NCI-H69 (cell line): Measurements from ENCODE around the gene BUB1B.

Experiments used
- DNase-seq: peaks from one replicate; lab custom pipeline; 2025; lab: John Stamatoyannopoulos, UW

Gene BUB1B

DNA sequence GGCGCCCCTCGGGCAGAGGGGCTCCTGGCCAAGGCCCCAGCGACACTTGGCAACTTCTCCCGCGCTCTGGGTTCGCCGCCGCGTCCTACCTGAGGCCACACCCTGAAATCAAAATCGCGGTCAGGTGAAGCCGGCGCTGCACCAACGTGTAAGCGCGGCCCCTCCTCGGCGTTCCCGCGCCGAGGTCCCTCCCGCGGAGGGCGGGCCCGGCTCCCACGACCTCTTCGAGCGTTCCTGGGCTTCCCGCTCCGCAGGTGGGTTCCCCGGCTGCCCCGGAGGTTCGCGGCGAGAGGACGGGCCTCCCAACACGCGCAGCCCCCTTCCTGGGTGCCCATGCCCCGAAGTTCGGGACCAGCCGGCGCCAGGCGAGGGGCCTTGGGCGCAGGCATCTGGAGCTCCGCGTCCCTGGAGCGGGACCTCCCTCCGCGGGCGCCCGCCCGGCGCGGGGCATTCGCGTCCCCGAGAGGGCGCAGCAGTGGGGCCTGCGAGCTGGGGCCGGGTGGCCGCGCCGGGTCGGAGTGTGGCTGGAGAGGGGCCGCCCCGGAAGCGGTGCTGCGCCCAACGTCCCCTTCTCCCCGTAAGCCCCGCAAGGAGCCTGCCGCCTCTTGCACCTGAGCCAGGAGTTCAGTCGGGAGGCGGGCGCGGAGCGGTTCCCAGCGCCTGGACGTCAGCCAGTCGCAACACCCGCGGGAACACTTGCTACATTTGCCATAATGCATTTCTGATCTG, 91.7 kb downstream of the BUB1B start:
- DNase-seq = peak; percentile 87

DNA sequence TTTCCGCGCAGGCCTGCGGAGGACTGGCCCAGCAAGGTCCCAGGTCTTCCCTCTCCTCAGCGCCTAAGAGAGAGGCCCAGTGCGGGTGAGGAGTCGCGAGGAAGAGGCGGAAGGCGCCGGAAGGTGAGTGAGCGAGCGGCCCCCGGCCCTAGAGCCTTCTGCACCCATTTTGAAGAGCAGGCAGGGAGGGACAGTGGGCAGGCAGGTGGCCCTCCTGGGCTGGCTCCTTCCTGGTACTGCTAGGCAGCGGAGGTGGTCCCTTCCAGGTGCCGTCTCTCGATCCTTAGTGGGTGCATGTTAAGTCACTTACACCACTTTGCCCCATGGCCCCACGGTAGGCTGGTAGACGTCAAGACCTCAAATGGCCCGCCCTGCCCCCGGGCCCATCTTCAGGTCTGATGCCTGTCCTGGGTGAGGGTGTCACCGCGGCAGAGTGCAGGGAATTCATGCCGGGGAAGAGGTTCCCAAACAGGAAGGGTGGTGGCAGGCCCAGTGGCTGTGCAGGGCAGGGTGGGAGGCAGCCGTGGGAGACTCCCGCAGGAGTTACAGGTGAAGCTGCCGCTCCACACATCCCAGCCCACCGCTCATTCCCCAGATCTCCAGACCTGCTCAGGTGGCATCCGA, 92.4 kb downstream of the BUB1B start:
- DNase-seq = no peak

DNA sequence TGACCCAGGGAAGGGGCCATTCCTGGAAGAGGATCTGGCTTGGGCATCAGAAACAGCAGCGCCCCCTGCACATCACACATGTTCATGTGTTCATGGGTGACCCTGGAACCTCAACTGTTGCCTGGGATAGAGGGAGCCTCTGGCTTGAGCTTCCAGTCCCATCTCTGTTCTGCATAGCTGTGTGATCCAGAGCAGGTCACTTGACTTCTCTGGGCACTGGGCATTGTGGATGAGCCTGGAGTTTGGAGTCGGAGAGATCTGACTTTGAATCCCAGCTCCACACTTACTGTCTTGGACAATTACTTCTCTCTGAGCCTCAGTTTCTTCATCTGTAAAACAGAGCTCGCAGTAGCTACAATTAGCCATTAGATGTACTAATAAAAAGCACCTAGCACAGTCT, 93.6 kb downstream of the BUB1B start:
- no peak for DNase-seq

DNA sequence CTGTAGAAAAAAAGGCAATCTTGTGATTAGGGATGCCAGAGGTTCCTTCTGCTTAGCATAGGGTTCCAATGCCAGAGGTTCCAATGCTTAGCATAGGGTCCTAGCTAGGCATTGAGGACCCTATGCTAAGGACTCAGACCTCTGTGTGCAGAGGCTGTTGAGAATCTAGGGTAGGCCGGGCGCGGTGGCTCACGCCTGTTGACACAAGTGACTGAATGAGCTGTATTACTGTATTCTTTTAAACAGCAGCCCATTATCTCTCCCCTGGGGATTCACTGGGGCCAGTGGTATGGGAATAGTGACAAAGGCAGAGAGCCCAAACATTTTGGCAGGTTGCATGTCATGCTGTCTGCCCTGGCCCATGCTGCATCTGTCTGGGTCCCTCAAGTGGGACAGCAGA, 94.2 kb downstream of the BUB1B start:
- DNase-seq = peak; percentile 73

DNA sequence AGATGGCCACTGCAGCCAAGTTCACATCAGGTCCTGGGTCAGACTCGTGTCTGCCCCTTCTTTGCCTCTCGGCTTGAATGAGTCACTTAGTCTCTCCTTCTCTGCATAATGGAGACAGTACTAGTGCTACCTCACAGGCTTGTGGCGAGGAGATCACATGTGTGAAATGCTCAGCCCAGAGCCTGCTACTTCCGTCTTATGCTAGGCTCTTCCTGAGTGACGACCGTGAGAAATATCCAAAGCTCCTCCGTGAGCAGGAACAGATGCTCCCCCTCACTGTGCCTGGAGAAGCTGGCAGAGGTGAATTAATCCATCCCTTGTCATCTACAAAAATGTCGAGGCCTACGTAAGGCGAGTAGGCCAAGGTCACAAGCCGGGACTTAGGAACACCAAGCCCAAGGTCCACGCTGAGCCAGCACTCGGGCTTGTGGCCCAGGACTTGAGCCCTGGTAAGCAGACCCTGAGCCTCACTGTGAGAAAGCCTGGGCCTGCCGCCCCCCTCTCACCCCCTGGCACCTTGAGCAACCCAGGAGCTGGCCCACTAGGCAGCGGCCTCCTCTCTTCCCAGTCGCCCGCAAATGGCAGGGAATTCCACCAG, 95.9 kb downstream of the BUB1B start:
- DNase-seq = no peak

DNA sequence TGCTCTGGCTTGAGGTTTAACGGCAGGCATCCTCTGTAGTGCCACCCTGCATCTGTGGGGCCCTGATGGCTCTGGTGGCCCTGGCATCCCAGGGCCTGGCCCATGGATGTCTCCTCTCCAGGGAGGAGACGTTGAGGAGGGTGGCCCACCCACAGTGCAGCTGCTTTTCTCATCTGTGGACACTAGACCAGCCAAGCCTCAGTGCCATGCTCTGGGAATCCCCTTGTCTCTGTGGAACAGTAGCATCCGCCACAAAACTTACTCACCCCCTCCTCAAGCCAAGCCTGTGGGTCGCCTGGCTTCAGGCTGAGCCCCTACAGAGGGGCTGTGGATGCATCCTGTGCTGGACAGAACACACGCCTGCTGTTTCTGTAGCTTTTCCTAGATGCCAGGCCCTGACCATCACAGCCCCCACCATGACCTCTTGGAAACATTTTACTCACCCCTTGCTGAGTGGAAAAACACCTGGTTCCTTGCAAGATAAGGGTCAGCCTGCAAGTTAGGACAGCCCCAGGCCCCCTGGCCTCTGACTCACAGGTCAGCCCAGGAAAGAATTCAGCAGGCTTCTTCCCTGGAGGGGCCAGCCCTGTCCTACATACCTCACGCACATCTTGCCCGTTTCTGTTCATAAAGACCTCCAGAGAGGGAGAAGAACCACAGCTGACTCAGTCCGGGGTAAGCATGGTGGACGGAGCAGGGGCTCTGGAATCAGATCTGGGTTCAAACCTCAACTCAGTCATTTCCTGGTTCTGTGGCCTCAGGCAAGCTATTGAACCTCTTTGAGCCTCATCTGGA, 97.0 kb downstream of the BUB1B start:
- no peak for DNase-seq

DNA sequence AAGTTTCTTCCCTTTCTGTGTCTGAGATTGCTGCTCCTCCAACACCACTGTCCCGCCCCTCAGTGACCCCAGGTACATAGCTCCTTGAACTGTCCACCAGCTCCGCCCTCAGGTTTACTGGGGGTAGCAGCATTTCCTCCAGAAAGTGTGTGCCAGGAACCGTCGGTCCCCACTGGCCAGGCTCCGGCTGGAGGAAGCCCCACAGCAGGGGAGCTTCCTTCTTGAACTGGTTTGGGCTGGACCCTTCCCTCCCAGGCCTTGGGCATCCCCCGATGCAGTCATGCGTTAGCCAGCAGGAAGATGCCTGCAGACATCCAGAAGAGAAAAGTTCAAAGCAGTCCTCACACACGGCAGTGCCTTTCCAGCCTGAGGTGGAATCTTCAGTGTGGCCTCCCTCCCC, 97.7 kb downstream of the BUB1B start:
- DNase-seq = no peak

DNA sequence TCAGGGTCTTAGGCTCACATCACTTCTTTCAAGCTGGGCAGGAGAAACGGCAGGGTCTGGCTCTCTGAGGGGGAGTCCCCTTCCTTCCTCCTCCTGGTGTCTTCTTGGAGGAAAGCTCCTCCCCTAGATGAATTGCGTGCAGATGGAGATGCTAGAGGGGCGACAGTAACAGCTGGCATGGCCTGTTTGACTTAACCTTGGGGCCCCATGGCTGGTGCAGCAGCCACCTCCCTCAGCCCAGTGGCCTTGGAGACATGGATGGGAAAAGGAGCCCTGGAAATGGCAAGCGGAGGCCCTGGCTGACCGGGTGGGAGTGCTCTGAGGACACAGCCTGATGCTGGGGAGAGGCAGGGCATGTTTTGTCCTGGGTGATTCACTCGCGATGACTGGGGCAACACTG, 98.2 kb downstream of the BUB1B start:
- no peak for DNase-seq

DNA sequence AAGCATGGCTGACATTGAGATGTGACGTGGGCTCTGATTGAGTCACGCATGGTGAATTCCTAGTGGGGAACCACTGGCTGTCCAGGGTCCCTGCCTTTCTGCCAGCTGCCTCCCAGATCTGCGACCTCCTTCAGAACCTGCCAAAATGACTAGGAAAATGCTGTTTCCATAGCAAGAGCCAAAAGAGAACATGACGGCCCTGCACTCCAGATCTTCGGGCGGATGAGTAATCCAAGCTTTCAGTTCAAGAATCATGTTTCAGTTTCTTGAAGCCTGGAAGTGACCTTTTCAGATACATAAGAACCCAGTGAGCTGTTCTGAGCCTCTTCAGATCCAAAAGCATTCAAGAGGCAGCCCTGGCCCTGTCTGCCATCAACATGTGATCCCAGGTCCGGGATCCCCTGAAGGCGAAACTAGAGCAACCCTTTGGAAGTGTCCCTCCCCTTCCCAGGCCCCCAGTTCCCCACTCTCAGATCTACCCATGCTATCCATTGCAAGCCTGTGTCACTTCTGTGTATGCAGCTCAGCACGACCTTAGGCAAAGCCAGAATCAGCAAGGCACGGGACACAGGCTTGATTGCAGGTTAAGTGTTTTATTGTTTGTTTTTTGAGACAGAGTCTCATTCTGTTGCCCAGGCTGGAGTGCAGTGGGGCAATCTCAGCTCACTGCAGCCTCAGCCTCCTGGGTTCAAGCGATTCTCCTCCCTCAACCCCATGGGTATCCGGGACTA, 102.3 kb downstream of the BUB1B start:
- DNase-seq = peak; percentile 66

DNA sequence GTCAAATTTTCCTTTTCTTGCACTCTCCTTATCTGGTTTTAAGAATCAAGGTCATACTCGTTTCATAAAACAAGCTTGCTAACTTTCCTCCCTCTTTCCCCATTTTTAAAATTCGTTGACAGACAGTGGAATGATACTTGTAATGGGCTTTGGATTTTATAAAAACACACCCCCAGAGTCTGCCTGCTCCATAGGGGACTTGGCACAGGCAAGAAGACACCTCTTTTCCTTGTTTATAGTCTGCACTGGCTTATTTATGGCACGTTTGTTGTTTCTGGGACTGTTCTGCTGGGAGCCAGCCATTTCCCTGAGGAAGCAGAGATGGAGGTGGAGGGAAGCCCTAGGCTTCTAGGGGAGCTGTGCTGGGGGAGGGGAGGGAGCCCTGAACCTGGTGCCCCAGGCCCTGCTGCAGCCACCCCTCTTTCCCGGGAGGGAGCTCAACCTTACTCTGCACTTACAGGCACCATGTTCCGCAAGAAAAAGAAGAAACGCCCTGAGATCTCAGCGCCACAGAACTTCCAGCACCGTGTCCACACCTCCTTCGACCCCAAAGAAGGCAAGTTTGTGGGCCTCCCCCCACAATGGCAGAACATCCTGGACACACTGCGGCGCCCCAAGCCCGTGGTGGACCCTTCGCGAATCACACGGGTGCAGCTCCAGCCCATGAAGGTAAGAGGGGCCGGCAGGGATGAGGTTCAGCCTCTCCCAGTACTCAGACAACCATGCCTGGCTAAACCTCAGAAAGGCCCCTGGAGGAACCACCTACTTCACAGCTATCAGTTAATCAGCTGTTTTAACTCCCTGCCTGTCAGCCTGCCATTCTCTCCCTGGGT, 103.7 kb downstream of the BUB1B start:
- peak; percentile 77 for DNase-seq

DNA sequence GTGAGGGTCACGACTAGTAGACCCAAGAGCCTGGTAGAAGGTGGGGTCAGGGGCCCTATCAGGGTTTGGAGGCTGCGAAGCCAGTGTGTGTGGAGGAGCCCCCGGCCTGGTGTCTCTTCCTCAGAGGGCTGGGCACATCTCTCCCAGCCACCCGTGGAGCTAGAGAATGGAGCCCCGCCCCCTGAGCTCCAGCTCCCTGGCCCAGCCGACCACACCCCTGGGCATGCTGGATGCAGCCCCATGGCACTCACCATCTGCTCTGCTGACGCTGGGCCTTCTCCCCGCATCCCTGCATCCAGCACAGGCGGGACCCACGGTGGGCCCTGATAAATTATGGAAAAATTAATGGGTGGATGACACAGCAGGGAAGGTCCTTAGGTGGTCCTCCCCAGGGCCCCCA, 104.5 kb downstream of the BUB1B start:
- peak; percentile 86 for DNase-seq

DNA sequence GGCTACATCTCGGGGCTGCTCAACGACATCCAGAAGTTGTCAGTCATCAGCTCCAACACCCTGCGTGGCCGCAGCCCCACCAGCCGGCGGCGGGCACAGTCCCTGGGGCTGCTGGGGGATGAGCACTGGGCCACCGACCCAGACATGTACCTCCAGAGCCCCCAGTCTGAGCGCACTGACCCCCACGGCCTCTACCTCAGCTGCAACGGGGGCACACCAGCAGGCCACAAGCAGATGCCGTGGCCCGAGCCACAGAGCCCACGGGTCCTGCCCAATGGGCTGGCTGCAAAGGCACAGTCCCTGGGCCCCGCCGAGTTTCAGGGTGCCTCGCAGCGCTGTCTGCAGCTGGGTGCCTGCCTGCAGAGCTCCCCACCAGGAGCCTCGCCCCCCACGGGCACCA, 105.0 kb downstream of the BUB1B start:
- DNase-seq = no peak

DNA sequence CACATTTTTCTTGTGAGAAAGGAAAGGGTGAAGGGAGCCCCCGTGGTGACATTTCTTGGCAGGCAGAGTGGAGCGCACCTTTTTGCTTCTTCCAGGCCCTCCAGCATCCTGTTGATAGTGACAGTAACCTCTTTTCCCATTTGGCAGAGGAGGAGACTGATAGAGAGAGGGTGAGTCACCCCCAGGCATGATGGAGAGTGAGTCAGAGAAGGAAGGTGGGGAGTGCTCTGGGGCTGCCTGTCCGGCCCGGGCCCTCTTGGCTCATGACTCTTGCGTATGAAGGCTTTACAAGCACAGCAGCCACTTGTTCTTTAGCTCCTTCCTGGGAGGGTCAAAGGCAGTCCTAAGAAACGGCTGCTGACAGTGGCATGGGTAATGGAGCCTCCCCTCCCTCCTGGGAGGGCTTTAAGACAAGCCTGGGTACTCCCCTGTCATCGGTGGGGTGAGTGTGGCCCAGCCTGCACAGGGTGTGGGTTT, 106.0 kb downstream of the BUB1B start:
- DNase-seq = no peak

DNA sequence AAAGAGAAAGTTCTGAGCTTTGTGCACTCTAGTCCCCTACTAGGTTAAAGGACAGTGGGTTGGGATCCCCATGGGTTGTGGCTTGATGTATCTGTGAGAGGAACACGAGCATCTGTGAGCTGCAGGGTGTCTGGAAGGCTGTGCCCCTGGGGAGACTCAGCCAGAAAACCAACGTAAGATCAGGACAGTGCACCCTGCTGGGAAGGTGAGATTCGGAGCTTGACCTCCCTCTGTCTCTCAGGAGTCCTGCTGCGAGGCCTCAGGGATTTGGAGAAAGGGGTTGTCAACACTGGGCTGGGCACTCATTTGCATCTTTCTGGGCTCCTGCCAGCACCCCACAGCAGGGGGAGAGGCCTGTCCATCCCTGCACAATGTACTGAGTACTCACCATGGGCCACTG, 106.8 kb downstream of the BUB1B start:
- peak; percentile 64 for DNase-seq

DNA sequence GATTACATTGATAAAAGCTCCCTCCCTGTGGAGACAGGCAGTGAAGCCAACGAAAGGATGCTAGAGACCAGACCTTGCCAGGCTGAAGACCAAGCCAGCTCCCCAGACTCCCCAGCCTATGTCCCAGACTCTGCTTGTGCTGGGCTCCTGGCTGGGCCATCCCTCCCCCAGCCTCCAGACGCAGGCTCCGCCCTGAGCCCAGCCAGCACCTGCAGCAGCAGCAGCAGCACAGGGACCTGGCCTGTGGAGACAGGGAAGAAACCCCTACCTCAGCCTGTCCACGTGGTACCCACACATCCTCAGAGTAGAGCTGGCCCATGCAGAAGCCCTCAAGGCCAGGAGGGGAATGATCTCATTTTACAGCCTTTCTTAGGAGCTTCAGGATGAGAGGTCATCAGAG, 108.7 kb downstream of the BUB1B start:
- no peak for DNase-seq

DNA sequence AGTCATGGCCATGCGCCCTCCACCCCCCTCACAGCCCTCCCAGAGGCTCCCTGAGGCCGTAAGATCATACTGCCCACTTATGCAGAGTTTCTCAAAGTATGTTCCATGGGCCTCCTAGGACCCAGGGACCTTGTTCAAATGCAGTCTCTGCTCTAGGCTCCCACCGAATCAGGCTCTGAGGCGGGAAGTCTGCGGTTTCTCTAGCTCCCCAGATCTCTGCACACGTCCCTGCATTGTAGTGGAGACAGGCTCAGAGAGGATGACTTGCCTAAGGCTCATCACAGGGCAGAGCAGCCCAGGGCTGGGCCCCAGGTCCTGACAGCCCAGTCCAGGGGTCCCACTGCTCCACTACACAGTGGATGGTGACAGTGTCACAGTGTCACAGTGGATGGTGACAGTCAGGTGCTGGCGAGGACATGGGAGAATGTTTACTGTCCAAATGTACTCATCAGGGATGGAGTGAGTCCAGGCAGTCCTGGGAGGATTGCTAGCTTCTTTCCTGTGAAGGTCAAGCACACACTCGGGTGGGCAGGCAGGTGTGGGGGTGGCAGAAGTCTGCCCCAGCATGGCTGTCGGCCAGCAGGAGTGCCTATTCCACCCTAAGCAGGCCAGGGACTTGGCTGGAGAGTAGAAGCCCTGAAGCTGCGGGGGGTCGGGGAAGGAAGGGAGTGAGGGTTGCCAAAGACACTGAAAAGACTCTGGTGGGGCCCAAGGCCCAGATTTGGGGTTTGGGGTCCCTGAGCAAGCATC, 109.6 kb downstream of the BUB1B start:
- no peak for DNase-seq
